ENCODE data around the gene SPRYD3. TPM values are rescaled to one million over a fixed set of nuclear protein-coding genes. Genes with fewer than 3 reads are reported as not detected.

Gene SPRYD3
- total RNA-seq, 4 donors from 2014 or later: 79.7 to 125 (median 99.1) TPM

GRCh38 chr12:53101931-53102781 lies 23.0 kb upstream of the SPRYD3 start:
- 84% methylated on average over 11 of the region's 12 CpGs for WGBS
- intact Hi-C loops (cut with DNase I): no loop called here
- Histone ChIP-seq H3K4me3 (no peak overlapping the region), H3K9me3 (no peaks in the 10 kb centered on the region), H3K4me1 (peaks cover 22 to 56% (median 43%) of the 10 kb centered on the region in 4 donors), H3K27ac (replicated peaks in 1 of 4) (no peak overlapping the region), H3K36me3 (peaks cover 8 to 24% (median 19%) of the 10 kb centered on the region in 4 donors), H3K27me3 (no peaks in the 10 kb centered on the region)
- TF ChIP-seq POLR2A (IDR thresholded peaks at IDR 0.05; ENCODE audit: low read depth) (no peak), POLR2AphosphoS5 (IDR thresholded peaks at IDR 0.05) (no peak), EP300 (IDR thresholded peaks at IDR 0.05) (no peak), CTCF (IDR thresholded peaks at IDR 0.05) (no peak)
- no peak for DNase-seq (ENCODE audit: extremely low spot score)

- Histone ChIP-seq H3K9me3 (no peaks in the 10 kb centered on the region), H3K27ac (replicated peaks in 1 of 4) (no peak overlapping the region), H3K36me3 (peaks cover 8 to 24% (median 19%) of the 10 kb centered on the region in 4 donors), H3K4me1 (peaks cover 25 to 60% (median 46%) of the 10 kb centered on the region in 4 donors), H3K27me3 (no peaks in the 10 kb centered on the region), H3K4me3 (no peak overlapping the region)
- DNase-seq (ENCODE audit: extremely low spot score): no peak
- TF ChIP-seq POLR2A (IDR thresholded peaks at IDR 0.05; ENCODE audit: low read depth) (no peak), CTCF (IDR thresholded peaks at IDR 0.05) (no peak), EP300 (IDR thresholded peaks at IDR 0.05) (no peak), POLR2AphosphoS5 (IDR thresholded peaks at IDR 0.05) (no peak)
- 87% methylated on average over 7 of the region's 7 CpGs for WGBS
- intact Hi-C loops (cut with DNase I): no loop called here
These were observed 22.1 kb upstream of the SPRYD3 start for GRCh38 chr12:53101266-53101665.

- DNase-seq (ENCODE audit: extremely low spot score): no peak
- peaks cover 8 to 24% (median 19%) of the 10 kb centered on the region in 4 donors for H3K36me3 ChIP-seq
- peak overlapping the region in 2 of 4 donors; percentile 0 to 20 for H3K27ac ChIP-seq (replicated peaks in 1 of 4)
- no peaks in the 10 kb centered on the region for H3K27me3 ChIP-seq
- TF ChIP-seq POLR2AphosphoS5 (IDR thresholded peaks at IDR 0.05) (no peak), POLR2A (IDR thresholded peaks at IDR 0.05; ENCODE audit: low read depth) (no peak), CTCF (IDR thresholded peaks at IDR 0.05) (no peak)
- WGBS: 83% methylated on average over 7 of the region's 13 CpGs
- H3K9me3 ChIP-seq: no peaks in the 10 kb centered on the region
- peak overlapping the region in 2 of 4 donors; percentile 9 to 23 for H3K4me3 ChIP-seq
- intact Hi-C loops (cut with DNase I): no loop called here
- H3K4me1 ChIP-seq: peaks cover 32 to 66% (median 51%) of the 10 kb centered on the region in 4 donors
These were observed 21.4 kb upstream of the SPRYD3 start for GRCh38 chr12:53100466-53101151.

- WGBS: 23% methylated on average over 6 of the region's 6 CpGs
- intact Hi-C loops (cut with DNase I): loop anchor here (1.0 kb wide), 1 partner anchor 33 kb away; no protein-coding TSS in a partner anchor
- Histone ChIP-seq H3K4me1 (peaks cover 32 to 66% (median 52%) of the 10 kb centered on the region in 4 donors), H3K27ac (replicated peaks in 1 of 4) (peak overlapping the region; percentile 87 to 96 (median 91)), H3K27me3 (no peaks in the 10 kb centered on the region), H3K36me3 (peaks cover 8 to 24% (median 19%) of the 10 kb centered on the region in 4 donors), H3K4me3 (peak overlapping the region; percentile 69 to 78 (median 71)), H3K9me3 (no peaks in the 10 kb centered on the region)
- TF ChIP-seq POLR2AphosphoS5 (IDR thresholded peaks at IDR 0.05): peak; percentile 84 to 90
- TF ChIP-seq POLR2A (IDR thresholded peaks at IDR 0.05; ENCODE audit: low read depth): no peak
- peak; percentile 97 to 100 (median 99) for TF ChIP-seq CTCF (IDR thresholded peaks at IDR 0.05)
- DNase-seq (ENCODE audit: extremely low spot score): peak; percentile 99
These were observed 20.1 kb upstream of the SPRYD3 start for GRCh38 chr12:53099071-53099882.

Measured in esophagus muscularis mucosa (tissue), 4 donors.